ENCODE measurements around the gene HSD17B2.
"Not testable (repeated sequence)": the region's sequence is repeated elsewhere in the genome, so short reads cannot be mapped to it uniquely, and the experiment has no call there.

The HSD17B2 gene, protein sequence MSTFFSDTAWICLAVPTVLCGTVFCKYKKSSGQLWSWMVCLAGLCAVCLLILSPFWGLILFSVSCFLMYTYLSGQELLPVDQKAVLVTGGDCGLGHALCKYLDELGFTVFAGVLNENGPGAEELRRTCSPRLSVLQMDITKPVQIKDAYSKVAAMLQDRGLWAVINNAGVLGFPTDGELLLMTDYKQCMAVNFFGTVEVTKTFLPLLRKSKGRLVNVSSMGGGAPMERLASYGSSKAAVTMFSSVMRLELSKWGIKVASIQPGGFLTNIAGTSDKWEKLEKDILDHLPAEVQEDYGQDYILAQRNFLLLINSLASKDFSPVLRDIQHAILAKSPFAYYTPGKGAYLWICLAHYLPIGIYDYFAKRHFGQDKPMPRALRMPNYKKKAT

DNA sequence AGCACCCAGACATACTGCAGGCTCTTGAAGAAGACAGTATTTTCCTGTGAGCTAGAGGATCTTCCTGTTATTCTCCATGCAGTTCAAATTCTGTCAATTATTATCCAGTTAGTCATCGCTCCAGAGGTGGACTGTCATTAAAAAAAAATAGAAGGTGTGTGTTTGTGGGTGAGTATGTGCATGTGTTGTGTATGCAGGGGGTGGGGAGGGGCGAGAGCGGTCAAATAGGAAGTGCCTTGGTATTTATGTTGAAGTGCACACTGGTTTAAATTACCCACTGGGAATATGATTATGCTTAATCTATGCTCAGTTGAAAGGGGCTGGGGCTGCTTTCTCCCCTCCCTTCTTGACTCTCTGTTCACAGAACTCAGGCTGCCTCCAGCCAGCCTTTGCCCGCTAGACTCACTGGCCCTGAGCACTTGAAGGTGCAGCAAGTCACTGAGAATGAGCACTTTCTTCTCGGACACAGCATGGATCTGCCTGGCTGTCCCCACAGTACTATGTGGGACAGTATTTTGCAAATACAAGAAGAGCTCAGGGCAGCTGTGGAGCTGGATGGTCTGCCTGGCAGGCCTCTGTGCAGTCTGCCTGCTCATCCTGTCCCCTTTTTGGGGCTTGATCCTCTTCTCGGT is at the start of gene HSD17B2:
TSS of gene HSD17B2 (plus strand) at position 273 of the 632 bp plus-strand sequence. CDS start at position 445, 172 bp downstream.
- DNase-seq (ENCODE audit: low read depth in 2 of 2), result no peak

DNA sequence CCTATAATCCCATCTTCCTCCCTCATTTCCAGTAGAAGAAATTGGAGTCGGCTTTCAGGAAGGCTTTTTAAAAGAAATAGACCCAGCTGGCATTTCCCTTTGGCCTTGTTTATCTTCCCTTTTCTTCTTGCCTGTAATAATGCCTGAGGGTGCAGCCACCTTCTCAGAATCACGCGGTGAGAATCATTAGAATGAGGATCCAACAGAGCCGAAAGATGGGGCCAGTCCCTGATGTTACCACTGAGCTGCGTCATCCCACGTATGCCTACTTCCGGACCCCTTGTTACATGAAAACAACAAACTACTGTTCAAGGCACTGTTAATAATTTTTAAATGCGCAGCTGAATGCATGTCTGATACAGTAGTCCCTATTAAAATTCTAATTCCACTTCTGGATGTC is 47.9 kb upstream of the HSD17B2 start:
- DNase-seq (ENCODE audit: low read depth in 2 of 2), result no peak

DNA sequence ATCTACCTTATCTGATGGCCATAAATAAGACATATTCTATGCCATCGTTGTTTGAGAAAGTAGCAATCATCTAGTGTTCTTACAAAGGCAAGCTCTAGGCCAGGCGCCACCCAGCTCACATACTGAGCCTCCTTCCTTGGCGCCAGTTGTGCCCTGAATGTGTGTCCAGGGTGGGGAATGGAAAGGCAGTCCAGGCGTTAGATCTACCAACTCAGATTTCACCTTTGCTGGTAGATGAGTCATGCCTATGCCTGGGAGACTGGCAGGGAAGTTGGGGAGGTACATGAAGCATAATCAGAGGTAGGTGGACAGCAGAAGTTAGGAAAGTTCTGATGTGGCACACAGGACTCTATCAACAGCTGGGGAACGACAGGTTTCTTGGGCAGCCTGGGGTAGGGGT is 47.3 kb upstream of the HSD17B2 start:
- no peak for DNase-seq (ENCODE audit: low read depth in 2 of 2)

DNA sequence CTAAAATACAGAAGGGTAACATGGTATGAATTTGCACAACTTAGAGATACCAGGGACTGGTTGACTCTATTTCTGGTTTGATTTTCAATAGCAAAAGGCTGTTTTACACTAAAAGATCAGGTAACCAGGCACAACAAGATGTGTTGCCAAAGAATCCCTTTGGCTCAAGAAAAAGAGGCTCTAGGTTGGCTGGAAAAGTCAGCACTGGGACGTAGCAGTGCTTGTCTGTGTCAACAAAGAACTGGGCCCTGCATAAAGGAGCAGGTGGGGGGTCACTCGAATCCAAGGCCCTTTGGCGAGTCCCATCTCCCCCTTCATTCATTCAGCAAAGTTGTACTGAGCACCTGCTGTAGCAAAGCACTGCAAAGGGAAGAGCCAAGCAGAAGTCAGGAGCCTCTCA is 42.2 kb upstream of the HSD17B2 start:
- DNase-seq (ENCODE audit: low read depth in 2 of 2), result no peak

DNA sequence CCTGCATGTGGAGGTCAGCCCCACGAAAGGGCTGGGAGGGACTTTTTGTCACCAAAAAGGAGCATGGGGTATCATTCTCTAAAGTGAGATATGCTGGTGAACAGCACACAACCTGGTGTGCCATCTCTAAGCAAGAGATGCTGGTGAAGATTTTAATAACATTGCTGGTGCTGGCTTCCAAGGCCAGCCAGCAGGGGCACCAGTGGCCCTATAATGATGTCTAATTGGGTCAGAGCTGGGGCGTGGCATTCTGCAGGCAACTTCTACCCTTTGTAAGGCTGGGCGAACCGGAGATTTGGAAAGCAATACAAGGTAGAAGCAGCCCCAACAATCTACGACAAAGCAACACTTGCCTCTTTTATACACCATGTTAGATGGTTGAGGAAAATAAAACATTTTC is 40.6 kb upstream of the HSD17B2 start:
- DNase-seq (ENCODE audit: low read depth in 2 of 2), result no peak

DNA sequence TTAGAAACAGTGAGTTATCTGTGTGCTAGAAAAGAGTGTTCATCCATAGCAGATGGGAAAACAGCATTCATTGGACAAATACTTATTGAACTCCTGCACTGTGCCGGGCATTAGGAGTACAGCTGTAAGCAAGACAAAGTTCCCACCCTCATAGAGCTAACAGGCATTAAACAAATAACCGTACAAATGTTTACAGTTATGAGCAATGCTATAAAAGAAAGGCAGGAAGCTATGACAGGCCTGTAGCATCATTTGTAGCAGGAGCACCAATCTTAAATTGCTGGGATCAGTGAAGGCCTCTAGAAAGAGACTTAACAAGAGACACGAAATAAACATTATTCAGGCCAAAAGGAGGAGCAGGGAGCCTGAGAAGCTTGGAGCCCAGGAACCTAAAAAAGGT is 39.4 kb upstream of the HSD17B2 start:
- DNase-seq (ENCODE audit: low read depth in 2 of 2), result no peak

DNA sequence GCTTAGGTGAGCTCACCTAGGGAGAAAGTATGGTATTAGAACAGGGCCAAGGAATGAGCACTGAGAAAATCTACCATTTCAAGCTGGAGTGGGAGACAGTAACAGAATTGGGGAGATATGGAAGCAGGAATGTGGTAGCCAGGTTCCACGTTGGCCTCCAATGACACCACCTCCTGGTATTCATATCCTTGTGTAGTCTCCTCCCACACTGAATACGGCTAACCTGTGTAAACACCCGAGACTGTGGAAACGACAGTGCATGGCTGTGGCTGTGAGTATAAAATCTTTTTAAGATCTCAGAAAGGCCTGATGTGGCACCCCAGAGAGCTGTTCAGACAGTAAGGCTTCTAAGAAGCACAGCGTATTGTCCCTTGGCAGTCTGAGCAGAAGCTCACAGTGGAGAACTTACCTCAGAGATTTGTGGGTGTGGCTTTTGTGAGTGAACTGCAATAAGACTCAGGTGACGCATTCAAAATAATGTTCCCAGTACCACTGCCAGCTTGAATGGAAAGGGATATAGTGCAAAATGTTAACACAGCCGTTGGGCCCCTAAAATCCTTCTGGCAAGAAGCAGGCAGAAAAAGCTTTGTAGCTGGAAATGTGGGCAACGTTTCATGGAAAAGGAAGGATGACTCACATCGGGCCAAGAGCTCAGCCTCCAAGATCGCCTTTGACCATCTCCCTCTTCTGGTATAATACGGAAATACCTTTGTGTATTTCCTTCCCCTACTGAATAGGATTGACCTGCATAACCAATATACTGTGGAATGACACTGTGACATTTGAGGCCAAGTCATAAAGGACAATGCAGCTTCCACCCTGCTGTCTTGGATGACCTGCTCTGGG is 38.2 kb upstream of the HSD17B2 start:
- no peak for DNase-seq (ENCODE audit: low read depth in 2 of 2)

DNA sequence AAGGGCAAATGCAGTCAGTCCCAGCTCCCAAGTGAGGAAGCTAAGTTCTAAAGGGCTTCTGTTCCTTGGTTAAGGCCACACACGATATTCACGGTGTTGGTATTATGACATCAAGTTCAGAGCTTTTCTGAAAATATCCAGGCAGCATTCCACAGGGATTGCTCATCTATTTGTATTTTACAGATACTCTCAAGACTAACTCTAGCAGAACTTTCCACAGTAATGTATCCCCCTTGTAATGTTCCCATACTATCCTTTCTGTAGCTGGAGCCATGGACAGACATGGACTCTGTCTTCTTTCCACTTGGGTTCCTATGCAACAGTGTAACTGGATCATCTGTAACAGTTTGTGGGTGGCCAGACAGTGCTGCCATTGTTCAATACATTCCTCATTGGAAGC is 37.3 kb upstream of the HSD17B2 start:
- DNase-seq (ENCODE audit: low read depth in 2 of 2), result no peak

DNA sequence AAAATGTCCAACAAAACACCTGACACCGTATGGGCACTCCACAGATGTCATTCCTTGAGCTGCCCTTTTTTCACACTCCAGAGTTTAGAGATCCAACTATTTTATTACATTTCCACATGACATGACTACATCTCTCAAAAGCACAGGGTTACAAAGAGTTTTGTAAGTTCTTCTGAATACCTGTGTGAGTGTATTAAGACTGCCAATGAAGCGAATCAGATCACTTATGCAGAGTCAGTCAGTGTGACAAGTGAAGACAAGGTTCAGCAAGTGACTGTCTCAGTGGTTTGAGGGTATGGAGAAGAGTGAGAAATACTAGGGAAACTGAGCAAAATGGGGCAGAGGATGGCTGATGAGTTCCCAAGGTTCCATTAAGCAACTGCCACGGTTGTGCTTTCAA is 32.2 kb upstream of the HSD17B2 start:
- DNase-seq (ENCODE audit: low read depth in 2 of 2), result no peak

DNA sequence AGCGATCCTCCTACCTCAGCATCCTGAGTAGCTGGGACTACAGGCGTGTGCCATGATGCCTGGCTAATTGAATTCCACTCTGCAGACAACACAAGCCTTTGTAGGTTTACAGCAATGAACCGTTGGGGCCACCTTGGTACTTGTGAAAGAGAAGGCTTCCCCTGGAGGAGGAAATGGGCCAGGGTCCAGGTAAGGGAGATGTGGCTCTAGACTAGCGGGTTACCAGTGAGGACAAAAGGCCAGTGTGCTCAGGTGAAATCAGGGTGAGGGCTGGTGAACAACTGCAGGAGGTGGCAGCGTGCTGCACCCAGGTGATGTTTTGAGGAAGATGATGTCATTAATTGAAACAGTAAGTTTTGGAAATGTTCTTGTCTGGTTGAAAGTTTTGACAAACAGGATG is 30.5 kb upstream of the HSD17B2 start:
- DNase-seq (ENCODE audit: low read depth in 2 of 2), result no peak

DNA sequence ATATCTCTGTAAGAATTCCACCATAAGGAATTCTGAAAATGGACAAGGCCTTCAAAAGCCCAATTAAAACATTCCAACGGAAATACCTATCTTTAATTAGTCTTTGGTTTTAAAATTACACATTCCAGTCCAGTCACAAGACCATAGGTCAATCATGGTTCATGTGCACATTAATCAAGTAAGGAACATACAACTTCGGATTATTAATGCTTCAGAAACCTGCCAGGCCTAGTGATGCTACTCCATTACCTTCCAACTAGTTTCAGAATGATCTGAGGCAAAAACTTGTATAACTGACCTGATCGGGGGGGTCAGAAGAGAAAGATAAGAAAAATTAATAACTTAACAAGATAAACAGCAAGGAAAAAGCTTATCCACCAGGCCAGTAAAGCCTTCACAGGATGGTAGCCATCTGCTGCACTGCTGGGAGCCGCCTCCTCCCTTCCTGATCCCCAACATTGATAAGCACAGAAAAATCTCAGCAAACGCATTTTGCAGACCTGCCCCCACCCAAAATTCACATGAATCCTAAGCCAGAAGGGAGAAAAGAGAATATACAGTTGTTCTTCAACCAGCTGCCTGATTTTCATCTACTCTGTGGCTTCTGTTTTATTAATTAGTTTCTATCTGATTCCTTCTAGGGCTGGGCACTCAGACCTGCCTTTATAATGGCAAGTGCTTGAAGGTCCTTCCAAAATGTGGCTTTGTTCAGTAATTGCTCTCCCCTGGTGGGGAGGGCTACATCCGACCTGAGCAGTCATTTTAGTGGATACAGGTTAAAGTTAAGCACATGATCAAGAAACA is 29.8 kb upstream of the HSD17B2 start:
- no peak for DNase-seq (ENCODE audit: low read depth in 2 of 2)

DNA sequence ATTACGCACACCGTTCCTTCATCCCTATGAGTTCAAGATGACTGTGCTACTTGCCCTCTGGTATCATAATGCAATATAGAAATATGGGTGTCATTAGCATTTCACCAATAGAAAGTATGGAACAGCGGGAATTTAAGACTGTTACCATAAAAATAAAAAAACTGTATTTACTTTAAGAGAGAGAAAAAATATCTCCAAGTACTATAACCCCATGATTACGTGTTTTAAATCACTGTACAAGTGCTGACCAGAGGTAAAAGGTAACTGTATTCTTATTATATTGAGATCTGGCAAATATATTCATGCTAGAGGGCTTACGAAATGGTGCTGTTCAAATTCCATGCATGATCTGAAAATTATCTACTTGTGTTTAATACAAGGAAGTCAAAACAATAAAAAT is 29.0 kb upstream of the HSD17B2 start:
- no peak for DNase-seq (ENCODE audit: low read depth in 2 of 2)

DNA sequence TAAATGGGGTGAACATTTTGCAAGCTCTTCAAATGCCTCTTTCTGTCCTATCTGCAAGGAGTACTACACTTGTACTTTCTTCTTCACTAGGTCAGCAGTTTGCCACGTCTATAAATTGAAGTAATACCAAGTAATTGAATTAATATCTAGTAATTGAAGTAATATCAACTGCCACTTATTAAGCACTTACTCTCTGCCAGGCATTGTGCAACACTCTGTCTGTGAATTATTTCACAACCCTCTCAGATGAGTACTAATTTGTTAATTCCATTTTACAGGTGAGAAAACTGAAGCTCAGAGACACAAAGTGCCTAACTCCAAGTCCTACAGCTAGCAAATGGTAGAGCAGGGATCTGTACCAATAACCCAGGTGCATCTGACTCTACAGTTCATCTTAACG is 27.9 kb upstream of the HSD17B2 start:
- DNase-seq (ENCODE audit: low read depth in 2 of 2), result no peak

DNA sequence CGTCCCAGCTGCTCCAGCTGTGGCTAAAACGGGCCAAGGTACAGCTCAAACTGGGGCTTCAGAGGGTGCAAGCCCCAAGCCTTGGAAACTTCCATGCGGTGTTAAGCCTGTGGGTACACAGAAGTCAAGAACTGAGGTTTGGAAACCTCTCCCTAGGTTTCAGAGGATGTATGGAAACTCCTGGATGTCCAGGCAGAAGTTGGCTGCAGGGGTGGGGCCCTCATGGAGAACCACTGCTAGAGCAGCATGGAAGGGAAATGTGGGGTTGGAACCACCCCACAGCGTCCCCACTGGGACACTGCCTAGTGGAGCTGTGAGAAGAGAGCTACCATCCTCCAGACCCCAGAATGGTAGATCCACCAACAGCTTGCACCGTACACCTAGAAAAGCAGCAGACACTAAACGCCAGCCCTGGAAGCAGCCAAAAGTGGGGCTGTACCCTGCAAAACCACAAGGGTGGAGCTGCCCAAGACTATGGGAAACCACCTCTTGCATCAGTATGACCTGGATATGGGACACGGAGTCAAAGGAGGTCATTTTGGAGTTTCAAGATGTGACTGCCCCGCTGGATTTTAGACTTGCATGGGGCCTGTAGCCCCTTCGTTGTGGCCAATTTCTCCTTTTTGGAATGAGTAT is 26.0 kb upstream of the HSD17B2 start:
- no peak for DNase-seq (ENCODE audit: low read depth in 2 of 2)

DNA sequence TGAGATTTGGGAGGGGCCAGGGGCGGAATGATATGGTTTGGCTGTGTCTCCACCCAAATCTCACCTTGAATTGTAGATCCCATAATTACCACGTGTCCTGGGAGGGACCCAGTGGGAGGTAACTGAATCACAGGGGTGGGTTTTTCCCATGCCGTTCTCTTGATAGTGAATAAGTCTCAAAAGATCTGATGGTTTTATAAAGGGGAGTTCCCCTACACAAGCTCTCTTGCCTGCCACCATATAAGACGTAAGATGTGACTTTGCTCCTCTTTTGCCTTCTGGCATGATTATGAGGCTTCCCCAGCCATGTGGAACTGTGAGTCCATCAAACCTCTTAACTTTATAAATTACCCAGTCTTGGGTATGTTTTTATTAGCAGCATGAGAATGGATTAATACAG is 25.3 kb upstream of the HSD17B2 start:
- DNase-seq (ENCODE audit: low read depth in 2 of 2), result not testable (repeated sequence)

DNA sequence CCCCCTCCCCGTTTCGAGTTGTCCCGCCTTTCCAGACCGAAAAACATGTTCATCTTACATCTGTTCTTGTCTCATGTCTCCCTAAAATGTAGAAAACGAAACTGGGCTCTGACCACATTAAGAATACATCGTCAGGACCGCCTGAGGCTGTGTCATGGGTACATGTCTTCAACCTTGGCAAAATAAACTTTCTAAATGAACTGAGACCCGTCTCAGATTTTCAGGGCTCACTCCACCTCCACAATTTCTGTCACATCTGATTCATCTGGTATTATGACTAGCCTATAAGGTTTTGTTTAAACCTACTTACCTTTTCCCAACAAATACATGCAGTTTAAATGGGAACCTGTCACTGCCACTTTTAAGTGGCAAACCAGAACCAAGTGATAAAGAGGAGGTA is 24.4 kb upstream of the HSD17B2 start:
- no peak for DNase-seq (ENCODE audit: low read depth in 2 of 2)

DNA sequence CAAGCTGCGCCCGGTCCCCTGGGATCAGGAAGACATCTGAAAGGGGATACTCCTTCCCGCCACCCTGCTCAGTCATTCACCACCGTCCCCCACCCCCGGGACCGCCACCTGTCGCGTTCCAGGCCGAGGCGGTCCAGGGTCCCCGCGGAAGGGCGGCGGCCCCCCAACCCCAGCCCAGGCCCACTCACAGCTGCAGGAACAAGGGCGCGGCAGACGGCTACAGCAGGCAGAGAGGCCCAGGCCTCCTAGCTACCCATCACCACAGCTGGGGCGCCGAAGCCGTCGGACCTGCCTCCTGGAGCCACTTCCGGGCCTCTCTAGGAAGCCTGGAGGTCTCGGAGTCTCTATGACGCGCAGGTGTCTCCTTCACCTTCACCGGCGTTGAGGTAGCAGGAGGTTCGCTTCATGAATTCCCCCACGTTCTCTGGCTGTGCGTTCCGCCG is 23.8 kb upstream of the HSD17B2 start, which contains the start of gene SDR42E1:
TSS of gene SDR42E1 (minus strand) at position 272 of the 443 bp plus-strand sequence. CDS start 10,612 bp downstream, outside the sequence.
- DNase-seq (ENCODE audit: low read depth in 2 of 2), result peak; percentile 25 to 44

DNA sequence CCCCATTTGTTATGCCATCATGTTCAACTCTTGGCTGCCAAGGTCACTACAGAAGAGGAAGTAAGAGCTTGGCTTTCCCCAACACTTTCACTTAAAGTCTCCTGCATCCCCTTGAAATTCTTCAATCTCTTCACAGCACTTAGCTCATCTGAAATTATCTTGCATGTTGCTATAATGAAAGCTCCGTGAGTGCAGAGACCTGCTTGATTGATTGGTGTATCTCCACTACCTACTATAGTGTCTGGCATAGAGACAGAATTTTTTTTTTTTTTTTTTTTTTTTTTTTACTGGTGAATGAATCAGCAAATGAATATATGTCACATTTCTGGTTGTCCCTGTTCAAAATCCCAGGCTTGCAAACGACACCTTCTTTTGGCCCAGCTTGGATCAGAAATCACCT is 21.9 kb upstream of the HSD17B2 start:
- no peak for DNase-seq (ENCODE audit: low read depth in 2 of 2)

DNA sequence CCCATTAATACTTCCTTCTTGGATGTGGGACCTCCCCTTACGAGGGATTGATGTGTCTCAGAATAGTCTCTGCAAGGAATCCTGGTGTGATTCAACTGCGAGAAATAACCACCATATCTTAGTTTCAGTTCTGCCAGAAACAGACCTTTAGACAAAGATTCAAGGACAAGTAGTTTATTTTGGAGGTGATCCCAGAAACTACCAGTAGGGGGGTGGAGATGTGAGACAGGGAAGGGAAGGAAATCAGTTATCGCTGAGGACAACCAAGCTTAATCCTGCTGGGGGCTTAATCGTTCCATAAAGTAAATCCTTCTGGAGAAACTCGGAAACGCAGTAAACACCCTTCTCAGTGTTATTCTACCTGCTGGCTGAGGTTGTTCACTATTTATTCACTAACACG is 18.8 kb upstream of the HSD17B2 start:
- DNase-seq (ENCODE audit: low read depth in 2 of 2), result no peak

DNA sequence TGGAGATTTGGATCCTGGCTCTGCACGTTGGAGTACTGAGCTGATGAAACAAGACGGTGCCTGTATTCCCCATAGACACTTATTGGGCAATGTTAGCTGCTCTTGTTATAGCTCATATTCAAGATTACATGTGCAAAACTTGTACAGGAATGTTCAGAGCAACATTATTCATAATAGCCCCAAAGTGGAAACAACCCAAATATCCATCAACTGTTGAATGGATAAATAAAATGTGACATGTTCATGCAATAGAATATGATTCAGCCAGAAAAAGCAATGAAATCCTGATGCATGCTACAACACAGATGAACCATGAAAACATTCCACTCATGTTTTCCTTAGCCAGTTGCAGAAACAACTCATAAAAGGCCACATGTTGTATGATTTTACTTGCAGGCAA is 18.1 kb upstream of the HSD17B2 start:
- no peak for DNase-seq (ENCODE audit: low read depth in 2 of 2)
